Measurements from ENCODE around the gene STRN.

- TF ChIP-seq POLR2AphosphoS5 (IDR thresholded peaks at IDR 0.05): no peak
- TF ChIP-seq POLR2A (IDR thresholded peaks at IDR 0.05): no peak
- no peak for TF ChIP-seq CTCF (IDR thresholded peaks at IDR 0.05)
Measured at GRCh38 chr2:36854241-36854640, 112.1 kb downstream of the STRN start.
